ENCODE results near the gene CAD.
"Not testable (repeated sequence)": the region's sequence is repeated elsewhere in the genome, so short reads cannot be mapped to it uniquely, and the experiment has no call there.

The CAD gene
- long read RNA-seq, donor 1, partial matches to known transcripts: 11 of 12 reads
- long read RNA-seq, donor 1, other reads (novel, unspliced or antisense): 0 of 12 reads
- long read RNA-seq, donor 2: 0 reads
- long read RNA-seq, donor 3: 0 reads
- long read RNA-seq, donor 4: 0 reads
- long read RNA-seq, donor 5, full-length matches to known transcripts: 1 of 1 reads
- long read RNA-seq, donor 5, partial matches to known transcripts: 0 of 1 reads
- long read RNA-seq, donor 5, other reads (novel, unspliced or antisense): 0 of 1 reads
- long read RNA-seq, donor 6, full-length matches to known transcripts: 1 of 1 reads
- long read RNA-seq, donor 6, partial matches to known transcripts: 0 of 1 reads
- long read RNA-seq, donor 6, other reads (novel, unspliced or antisense): 0 of 1 reads
- long read RNA-seq, donor 7: 0 reads
- long read RNA-seq, donor 8, full-length matches to known transcripts: 1 of 1 reads
- long read RNA-seq, donor 8, partial matches to known transcripts: 0 of 1 reads
- long read RNA-seq, donor 8, other reads (novel, unspliced or antisense): 0 of 1 reads

DNA sequence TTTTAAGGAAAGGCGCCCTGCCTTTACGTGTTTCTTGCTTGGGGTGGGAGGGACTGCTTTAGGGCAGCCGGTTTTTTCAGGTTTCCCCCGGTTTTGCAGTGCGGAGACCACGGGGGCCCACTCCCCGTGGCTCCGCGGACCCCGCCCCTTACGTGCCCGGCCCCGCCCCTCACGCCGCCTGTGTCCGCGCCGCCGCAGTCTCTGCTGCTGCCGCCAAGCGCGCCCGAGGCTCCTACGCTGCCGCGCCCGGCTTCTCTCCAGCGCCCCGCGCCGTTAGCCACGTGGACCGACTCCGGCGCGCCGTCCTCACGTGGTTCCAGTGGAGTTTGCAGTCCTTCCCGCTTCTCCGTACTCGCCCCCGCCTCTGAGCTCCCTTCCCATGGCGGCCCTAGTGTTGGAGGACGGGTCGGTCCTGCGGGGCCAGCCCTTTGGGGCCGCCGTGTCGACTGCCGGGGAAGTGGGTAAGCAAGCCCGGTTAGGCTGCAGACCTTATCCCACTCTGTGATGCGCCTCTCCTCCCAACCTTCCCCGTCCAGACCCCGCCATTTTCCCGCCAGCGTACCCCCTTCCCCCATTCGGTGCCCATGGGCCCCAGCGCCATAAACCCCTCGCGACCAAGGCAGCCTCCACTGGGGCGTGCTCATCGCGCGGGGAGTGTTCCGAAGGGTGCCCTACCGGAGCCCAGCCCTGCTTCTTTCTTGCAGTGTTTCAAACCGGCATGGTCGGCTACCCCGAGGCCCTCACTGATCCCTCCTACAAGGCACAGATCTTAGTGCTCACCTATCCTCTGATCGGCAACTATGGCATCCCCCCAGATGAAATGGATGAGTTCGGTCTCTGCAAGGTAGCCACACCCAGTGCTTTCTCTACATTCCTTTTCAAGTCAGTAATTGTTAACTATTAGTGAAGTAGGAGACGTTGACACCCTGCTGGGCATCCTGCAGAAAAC, at the start of gene CAD:
CAD (plus strand) TSS at position 197 of the 949 bp plus-strand sequence; CDS start at position 380, 183 bp downstream.
- DNase-seq: peak; percentile 73

DNA sequence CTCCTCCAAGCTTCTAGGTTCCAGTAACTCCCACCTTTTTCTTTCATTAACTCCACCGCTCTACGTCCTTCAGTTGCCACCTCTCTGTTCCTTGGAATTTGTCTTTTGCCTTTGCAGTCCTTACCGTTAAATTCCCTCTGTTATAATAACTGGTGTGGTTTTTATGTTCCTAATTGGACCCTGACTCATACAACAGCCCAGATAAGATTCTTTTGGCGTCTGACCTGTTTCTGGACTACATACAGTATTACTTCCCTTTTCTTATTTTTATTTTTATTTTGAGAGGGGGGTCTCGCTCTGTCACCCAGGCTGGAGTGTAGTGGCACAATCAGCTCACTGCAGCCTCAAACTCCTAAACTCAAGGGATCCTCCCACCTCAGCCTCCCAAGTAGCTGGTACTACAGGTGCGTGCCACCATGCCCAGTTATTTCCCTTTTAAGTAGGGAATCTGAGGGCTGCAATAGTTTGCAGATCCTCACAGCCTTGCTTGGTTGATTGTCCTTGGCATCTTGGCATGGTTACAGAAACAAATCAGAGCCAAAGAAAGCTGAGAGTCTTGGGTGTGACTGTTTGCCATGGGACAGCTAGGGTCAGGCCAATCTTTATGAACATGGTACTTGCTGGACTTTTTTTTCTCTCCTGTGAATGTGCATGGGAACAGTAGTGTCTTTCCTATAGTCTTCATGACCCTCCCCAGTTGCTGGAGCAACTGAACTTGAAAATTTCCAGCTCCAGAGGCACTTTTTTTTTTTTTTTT, 46.4 kb upstream of the CAD start:
- no peak for DNase-seq

DNA sequence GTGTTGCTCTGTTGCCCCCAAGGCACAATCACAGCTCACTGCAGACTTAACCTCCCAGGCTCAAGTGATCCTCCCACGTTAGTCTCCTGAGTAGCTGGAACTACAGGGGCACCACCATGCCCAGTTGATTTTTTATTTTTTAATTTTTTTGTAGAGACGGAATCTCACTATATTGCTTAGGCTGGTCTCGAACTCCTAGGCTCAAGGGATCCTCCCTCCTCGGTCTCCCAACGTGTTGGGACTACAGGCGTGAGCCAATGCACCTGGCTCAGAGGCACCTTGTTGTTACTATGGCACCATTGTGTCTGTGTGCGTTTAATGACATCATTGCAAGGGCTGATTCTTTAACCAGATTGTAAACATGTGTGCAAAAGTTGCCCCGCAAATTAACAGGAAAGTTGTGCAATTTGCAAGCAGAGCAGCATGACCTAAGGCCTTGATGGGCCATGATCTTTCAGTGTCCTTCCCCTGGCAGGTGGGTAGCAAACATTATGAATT, 45.8 kb upstream of the CAD start:
- DNase-seq: no peak

DNA sequence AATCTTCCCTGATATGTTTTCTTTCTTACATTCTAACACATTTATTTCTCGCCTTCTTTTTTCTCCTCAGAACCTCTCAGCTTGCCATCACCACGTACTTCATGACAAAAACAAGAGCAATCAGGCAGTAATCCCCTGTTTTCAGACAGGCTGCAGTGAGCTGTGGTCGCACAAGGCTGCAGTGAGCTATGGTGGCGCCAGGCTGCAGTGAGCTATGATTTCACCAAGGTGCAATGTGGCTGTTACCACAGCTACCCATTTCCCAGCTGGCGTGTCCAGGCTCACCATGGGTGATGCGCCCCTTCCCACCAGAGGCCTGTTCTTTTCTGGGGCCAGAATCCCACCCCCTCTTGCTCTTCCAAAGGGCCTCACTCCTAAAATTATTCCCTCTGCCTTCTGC, 42.5 kb upstream of the CAD start:
- DNase-seq: no peak

DNA sequence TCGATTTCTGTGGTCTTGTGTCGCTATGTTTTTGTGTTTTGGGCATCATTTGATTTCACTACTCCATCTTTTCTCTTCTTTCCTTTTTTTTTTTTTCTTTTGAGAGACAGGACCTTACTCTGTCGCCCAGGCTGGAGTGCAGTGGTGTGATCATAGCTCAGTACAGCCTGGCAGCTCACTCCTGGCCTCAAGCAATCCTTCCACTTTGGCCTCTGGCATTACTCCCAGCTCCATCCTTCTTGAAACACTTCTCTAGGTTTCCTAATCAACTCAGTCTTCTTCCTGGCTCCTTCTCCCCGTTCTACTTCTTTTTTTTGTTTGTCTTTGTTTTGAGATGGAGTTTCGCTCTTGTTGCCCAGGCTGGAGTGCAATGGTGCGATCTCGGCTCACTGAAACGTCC, 41.8 kb upstream of the CAD start:
- DNase-seq: no peak

DNA sequence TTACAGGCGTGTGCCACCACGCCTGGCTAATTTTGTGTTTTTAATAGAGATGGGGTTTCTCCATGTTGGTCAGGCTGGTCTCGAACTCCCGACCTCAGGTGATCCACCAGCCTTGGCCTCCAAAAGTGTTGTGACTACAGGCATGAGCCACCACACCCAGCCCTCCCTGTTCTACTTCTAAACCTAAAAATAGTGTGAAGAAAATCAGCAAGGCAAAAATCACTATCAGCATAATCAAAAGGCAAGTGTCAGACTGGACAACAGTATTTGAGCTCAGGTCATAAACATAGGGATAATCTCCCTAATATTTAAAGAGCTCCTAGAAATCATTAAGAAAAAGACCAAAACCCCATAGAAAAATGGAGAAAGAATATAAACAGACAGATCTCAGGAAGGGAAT, 41.4 kb upstream of the CAD start:
- not testable (repeated sequence) for DNase-seq

DNA sequence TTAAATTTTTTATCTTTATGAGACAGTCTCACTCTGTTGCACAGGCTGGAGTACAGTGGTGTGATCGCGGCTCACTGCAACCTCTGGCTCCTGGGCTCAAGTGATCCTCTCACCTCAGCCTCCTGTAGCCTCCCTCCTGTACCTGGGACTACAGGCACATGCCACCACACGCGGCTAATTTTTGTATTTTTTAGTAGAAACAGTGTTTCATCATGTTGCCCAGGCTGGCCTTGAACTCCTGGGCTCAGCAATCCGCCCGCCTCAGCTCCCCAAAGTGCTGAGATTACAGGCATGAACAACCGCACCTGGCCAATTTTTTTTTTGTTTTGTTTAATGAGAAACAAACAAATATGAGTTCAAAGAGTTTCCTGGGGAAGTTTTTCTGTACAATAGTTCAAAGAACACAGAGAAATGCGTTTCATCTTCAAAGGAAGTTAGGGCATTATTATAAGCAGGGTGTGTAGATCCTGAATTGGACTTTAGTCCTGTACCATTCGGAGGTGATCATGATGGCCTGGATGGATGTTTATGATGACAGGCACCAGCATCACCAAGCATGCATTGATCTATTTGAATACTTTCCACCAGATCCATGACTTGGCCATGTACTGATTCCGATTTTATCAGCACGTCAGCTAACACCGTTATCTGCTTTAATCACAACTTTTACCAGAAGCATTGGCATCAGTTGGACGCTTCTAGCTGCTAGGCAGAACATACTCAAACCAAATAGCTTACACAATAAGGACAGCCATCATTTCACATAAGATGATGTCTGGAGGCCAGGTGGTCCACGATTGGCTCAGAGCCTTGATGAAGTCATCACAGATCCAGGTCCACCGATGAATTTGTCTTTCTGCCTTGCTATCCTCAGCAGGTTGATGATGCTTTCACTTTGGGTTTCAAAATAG, 39.5 kb upstream of the CAD start:
- no peak for DNase-seq

DNA sequence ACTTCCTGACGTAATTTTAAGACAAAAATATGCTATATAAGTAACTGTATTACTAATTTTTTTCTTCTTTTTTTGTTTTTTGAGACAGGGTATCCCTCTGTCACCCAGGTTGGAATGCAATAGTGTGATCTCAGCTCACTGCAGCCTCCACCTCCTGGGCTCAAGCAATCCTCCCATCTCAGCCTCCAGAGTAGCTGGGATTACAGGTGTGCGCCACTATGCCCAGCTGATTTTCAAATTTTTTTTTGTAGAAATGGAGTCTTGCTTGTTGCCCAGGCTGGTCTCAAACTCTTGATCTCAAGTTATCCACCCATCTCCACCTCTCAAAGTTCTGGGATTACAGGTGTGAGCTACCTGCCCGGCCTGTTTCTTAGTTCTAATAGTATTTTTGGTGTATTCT, 38.7 kb upstream of the CAD start:
- DNase-seq: no peak

DNA sequence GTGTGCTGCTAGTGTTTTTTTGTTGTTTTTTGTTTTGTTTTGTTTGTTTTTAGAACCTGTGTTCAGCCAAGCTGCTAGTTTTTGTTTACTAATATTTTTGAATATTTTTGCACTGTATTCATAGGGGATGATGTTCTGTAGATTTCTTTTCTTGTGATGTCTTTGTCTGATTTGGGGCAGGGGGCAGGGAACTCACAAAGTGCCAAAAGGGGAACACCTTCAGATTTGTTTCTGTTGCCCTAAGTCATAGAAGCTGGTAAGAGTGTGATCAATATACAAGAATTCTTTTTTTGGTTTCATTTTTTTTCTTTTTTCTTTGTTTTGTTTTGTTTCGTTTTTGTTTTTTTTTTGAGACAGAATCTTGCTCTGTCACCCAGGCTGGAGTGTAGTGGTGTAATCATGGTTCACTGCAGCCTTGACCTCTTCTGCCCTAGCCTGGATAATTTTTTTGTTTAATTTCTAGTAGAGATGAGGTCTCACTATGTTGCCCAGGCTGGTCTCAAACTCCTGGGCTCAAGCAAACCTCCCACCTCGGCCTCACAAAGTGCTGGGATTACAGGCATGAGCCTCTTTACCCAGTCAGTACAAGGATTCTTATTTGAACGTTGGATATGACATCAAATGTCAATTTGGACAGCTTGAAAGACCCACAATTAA, 37.7 kb upstream of the CAD start:
- no peak for DNase-seq

DNA sequence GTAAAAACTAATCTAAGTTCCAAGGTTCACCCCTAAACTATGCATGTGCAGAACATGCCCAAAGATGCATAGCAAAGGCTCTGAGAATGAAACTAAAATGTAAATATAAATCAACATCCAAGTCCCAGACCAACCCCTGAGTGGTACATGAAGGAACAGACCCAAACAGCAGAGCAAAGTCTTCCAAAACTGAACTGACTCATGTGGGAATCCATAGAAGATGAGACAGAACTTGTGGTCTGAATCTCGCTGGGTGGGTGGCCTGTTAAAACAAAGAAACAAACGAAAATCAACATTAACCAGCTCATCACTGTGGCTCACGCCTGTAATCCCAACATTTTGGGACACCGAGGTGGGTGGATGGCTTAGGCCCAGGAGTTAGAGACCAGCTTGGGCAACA, 34.8 kb upstream of the CAD start:
- DNase-seq: no peak

DNA sequence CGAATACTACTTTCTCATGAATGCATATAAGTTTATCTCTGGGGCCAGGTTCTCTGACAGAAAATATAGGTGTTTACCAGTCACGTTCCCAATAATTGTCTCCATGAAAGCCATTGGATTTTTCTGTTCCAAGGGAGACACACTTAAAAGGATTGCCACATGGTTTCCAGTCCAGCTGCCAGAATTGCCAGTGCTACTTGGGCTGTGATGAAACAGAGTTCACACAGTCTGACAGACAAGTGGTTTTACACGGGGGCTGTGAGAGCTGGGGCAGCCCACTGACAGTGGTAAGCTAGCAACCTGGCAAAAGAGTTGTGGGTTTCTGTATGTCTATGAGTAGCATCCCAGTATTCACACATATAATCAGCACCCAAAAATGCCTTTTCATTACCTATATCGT, 33.1 kb upstream of the CAD start:
- DNase-seq: no peak

DNA sequence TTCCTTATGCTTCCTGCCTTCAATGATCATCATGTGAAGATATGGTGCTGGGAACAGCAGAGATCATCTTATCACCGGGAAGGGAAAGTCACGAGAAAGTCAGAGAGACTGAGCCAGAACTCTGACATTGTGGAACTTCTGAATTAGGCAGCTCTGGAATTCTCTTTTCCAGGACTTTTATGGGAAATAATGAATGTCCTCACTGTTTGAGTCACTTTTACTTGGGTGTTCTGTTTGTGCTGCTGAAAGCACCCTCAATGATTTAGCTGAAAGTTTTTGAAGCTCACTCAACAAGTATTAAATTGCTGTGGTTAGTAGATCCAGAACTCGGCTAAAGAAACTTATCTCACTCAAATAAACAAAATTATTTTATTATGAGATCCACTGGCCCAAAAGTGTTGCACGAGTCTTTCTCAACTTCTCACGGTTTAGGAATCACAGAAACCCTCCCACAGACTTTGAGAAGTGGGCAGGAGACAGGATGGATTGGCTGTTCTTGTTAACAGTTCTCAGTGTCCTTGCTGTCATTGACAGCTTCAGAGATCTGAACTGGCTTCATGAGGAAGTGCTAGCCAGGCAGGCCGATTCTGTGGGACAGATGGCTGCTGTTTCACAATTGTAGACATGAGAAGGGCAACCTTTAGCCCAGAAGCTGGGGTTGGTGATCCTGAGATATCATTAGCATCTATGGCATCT, 31.7 kb upstream of the CAD start:
- DNase-seq: no peak

DNA sequence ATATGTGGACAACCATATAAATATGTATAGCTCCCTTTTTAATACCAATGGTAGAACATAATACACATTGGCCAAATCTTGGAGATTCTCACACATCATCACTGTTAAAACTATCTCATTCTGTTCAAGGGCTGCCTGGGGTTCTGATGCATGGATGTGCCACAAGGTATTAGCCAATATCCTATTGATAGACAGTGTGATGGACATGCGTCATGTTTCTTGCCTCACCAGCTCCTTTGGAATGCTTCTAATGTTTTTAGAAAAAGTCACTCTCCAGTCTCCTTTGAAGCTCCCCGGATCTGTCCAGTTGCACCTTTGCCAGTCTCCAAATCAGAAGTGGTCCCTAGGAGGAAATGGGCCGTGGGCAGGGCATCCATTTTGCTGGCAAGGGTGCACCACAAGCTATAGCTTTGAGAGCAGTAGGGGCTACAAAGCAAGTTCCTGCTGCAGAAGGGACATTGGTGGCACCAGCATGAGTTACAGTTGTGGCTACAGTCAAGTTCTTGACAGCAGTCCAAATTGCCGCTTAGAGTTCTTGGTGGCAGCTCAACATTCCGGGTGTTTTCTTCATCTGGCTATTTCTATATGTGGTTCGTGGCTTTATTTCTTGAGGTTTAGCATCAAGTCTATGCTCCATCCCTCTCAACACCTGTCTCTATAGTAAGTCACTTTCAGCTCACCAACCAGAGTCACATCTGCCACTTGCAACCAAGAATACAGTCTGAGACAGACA, 30.4 kb upstream of the CAD start:
- no peak for DNase-seq

DNA sequence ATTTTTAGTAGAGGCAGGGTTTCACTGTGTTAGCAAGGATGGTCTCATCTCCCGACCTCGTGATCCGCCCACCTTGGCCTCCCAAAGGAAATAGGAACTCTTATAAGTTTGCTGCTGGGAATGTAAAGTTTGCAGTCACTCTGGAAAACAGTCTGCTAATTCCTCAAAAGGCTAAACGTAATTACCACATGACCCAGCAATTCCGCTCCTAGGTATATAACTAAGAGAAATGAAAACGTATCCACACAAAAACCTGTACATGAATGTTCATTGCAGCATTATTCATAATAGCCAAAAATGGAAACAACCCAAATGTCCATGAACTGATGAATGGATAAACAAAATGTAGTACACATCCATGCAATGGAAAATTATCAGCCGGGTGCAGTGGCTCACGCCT, 27.2 kb upstream of the CAD start:
- no peak for DNase-seq

DNA sequence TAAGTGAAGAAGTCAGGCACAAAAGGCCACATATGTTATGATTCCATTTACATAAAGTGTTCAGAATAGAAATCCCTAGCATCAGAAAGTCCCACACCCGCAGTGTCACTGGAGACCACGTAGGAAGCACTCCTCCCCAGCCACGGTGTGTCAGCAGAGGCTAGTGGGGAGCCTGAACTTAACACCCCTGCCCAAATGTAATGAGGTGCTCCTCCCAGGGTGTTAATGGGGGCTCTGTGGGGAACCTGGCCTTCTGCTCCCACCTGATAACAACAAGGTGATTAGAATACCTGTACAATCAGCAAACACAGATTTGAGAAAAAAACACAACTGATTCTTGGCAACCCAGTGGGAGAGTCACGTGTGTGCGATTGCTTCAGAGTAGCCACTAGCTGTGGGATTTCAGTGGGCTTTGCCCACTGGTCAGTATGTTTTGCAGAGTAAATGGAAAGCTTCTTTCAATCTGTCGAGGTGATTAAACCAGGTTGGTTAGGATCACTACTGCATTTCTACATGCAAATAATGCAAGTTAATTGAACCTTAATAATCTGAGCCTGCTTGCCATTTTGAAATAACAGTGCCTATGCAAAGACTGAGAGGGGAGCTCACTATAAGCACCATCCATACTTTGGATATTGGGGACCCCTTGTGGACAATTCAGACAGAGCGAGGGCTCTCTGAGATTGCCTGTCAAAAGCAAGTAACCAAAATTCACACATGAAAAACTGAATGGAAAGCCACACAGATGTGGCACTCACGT, 25.9 kb upstream of the CAD start:
- no peak for DNase-seq

DNA sequence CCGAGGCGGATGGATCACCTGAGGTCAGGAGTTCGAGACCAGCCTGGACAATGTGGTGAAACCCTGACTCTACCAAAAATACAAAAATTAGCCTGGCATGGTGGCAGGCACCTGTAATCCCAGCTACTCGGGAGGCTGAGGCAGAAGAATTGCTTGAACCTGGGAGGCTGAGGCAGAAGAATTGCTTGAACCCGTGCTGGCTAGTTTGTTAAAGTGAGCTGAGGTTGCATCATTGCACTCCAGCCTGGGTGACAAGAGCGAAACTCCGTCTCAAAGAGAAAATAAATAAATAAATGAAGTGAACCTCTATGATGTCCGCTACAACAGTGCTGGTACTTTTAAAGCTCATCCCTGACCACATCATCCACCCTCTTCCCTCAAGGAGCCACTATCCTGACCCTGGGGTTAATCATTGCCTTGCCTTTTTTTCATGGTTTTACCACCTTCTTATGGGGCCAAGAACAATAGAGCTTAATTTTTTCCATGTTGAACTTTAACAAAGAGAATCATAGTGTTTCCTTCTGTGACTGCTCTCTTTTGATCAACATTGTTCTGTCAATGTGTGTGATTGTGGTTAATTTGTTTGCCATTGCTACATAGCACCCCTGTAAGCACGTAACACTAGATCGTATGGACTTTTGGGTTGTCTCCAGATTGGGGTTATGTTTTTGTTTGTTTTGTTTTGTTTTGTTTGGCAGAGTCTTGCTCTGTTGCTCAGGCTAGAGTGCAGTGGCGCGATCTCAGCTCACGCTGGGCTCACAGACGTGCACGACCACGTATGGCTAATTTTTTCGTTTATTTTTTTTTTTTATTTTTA, 22.4 kb upstream of the CAD start:
- no peak for DNase-seq

DNA sequence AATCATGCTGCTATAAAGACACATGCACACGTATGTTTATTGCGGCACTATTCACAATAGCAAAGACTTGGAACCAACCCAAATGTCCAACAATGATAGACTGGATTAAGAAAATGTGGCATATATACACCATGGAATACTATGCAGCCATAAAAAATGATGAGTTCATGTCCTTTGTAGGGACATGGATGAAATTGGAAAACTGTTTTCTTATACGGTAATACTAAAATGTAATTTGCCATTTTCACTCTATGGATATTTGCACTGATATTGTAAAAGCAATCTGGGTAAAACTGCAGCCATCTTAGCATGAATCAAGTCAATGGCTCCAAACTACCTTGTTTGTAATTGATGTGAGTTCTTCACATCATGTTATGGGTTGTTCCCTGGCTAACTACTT, 21.4 kb upstream of the CAD start:
- DNase-seq: not testable (repeated sequence)

Data from right kidney (tissue), 9 donors.